MV-4-11 (cell line): Measurements from ENCODE around the gene SPECC1.
"Not testable (repeated sequence)": the region's sequence is repeated elsewhere in the genome, so short reads cannot be mapped to it uniquely, and the experiment has no call there.

ENCODE experiments used
- DNase-seq: peaks from one replicate; lab custom pipeline; 2025; lab: John Stamatoyannopoulos, UW

Gene SPECC1

DNA sequence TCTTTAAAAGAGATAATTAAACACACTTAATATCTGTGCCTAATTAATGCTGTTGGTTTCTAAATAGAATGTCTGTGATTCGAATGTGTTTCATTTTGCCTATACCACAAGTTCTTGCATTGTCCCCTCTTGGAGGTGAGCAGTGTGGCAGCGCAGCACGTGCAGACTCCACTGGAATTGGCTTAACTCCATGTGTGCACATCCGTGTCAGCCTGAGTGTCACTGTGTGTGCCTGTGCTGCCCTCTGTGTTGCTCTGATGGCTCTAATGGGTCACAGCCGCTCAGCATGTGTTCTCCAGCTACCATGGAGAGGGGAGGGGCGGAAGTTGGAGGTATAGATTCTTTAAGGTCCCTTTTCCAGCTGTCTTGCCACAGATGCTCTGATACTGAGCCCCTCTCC is 226.6 kb downstream of the SPECC1 start:
- DNase-seq = no peak

GRCh38 chr17:20236578-20237227 is 227.5 kb downstream of the SPECC1 start:
- no peak for DNase-seq

DNA sequence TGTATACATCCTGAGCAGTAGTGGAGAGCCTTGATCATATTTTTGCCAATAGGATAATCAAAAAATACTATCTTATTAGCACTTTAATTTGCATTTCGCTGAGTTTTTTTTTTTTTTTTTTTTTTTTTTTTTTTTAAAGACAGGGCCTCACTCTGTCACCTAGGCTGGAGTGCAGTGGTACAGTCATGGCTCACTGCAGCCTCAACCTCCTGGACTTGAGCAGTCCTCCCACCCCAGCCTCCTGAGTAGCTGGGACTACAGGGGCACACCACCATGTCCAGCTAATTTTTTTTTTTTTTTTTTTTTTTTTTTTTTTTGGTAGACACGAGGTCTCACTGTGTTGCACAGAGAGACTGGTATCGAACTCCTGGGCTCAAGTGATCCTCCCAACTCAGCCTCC is 230.6 kb downstream of the SPECC1 start:
- not testable (repeated sequence) for DNase-seq

GRCh38 chr17:20241855-20242254 is 232.7 kb downstream of the SPECC1 start:
- no peak for DNase-seq

GRCh38 chr17:20242271-20242670 is 233.1 kb downstream of the SPECC1 start:
- no peak for DNase-seq

GRCh38 chr17:20243524-20243923 is 234.4 kb downstream of the SPECC1 start:
- DNase-seq = no peak

- no peak for DNase-seq
Measured at GRCh38 chr17:20244671-20245070, 235.5 kb downstream of the SPECC1 start.

GRCh38 chr17:20246692-20247091 is 237.5 kb downstream of the SPECC1 start:
- no peak for DNase-seq

DNA sequence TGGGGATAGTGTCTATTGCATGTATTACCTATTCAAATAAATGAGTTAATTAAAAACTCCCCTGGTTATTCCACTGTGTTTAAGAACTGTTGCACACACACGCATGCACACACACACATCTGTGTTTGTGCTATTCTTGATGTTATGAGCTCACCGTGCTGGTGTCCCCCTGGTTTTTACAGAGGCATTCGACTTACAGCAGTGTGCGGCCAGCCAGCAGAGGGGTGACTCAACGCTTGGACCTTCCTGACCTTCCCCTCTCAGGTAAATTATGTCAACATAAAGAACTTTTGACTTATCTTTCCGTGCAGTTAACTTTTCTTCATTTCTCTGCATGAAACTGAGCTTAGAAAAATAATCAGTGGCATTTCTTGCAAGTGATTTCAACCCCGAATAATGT is 244.2 kb downstream of the SPECC1 start:
- no peak for DNase-seq

GRCh38 chr17:20254541-20254940 is 245.4 kb downstream of the SPECC1 start:
- DNase-seq = no peak

GRCh38 chr17:20256144-20256543 is 247.0 kb downstream of the SPECC1 start:
- no peak for DNase-seq

DNA sequence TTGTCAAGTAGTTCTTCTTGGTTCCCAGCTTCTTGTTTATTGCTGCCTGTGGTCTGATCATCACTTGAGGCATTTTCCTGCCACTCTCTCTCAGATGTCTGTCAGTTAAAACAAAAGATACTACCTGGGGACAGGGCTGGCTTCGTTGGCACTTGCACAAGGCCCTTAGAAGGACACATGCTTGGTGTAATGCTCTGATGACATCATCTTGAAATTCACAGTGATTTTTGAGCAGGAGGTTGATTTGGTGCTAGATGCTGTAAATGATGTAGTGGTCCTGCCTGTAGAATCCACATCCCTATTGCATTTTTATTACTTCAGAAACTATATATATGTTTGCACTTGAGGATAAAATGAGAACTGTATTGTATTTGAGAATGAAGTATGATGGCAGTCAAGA is 247.8 kb downstream of the SPECC1 start:
- no peak for DNase-seq

DNA sequence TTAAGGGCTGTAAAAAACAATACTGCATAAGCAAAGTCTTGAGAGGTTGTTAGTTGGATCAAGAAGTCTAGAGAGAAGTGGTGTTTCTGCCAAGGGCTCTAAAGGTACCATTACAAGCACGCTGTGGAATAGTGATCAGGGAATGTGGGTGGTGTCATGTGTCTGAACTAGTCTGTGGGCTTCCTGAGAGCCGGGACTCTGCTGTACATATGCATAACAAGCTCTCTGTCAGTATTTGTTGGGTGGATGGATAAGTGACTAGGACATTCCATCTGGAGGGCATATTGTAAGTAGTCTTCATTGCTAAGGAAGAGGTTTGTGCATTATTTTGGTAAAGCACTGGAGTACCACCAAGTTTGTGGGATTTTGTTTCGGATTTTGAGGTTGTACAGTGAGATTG is 248.6 kb downstream of the SPECC1 start:
- DNase-seq = no peak

- no peak for DNase-seq
Measured at GRCh38 chr17:20259668-20260067, 250.5 kb downstream of the SPECC1 start.

DNA sequence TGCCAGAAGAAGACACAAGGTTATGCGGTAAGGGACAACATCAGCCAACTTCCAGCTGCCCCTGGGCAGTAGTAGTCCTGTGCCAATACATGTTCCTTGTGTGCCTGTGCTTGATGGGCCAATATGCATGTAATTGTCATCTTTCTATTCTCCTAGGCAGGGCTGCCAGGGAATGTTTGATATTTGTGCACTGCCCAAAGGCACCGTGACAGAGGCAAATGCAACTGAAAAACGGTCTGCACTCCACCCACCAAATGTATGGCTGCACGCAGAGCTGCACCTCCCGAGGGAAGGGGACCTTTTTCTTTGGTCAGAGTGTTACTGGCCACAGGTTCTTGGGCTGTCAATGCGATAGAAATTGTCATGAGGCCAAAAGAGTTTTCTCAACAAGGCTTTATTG is 251.1 kb downstream of the SPECC1 start:
- DNase-seq = no peak

DNA sequence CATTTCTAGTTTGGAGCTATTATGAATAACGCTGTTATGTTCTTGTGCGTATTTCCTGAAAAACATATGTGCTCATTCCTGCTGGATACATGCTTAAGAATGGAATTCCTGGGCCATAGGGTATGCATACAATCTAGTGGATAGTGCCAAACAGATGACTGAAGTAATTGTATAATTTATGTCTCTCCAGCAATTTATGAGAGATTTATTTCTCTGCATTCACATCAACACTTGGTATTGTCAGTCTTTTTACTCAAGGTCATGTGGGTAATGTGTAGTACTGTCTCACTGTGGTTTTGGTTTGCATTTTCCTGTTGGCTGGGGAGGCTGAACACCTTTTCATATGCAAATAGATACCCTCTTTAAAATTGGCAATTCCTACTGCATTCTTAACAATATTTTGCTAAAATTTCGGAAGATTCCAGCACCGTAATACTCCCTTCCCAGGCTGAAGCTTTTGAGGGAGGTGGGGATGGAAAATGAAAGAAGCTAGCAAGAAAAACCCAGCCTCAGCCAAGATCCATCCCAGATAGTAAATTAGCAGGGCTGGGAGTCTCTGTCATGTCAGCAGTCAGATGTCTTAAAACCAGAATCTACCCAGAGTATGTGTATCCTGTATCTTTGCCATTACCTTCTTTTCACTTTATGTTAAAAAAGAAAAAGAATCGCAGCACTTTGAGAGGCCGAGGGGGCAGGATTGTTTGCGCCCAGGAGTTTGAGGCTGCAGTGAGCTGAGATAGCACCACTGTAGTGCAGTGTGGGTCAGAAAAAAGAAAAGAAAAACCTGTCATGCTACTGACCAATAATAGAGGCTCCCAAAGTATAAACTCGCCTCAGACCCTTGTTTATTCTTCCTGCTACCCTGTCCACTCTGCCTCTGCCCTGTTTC is 253.3 kb downstream of the SPECC1 start:
- DNase-seq = no peak

GRCh38 chr17:20263115-20263433 is 253.9 kb downstream of the SPECC1 start:
- not testable (repeated sequence) for DNase-seq

- DNase-seq = no peak
Measured at GRCh38 chr17:20263595-20263994, 254.4 kb downstream of the SPECC1 start.

DNA sequence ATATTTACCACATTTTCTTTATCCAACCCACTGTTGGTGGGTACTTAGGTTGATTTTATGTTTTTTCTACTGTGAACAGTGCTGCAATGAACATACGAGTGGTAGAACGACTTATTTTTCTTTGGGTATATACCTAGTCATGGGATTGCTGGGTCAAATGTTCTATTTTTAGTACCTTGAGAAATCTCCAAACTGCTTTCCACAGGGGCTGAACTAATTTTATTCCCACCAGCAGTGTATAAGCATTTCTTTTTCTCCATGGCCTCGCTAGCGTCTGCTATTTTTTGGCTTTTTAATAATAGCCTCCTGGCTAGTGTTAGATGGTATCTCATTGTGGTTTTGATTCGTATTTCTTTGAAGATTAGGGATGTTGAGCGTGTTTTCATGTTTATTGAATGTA is 255.8 kb downstream of the SPECC1 start:
- DNase-seq = no peak

GRCh38 chr17:20266806-20267458 is 257.8 kb downstream of the SPECC1 start:
- no peak for DNase-seq

DNA sequence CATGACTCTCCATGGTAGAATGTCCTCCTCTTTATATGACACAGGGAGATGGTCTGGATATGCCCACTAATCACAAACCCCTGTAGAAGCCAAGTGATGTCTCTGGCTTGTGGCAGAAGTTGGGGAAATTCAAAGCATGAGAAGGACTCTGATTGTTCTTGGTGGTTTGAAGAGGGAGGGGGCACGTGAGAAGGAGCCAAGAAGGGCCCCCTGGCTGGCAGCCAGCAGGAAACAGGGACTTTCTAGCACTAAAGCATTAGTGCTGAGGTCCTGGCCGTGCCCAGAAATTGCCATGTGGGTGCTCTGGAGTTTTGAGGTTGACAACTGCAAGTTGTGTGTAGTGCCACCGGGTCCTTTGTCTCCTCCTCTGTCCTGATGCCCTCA is 258.3 kb downstream of the SPECC1 start:
- DNase-seq = no peak

- DNase-seq = no peak
Measured at GRCh38 chr17:20270369-20270768, 261.2 kb downstream of the SPECC1 start.

DNA sequence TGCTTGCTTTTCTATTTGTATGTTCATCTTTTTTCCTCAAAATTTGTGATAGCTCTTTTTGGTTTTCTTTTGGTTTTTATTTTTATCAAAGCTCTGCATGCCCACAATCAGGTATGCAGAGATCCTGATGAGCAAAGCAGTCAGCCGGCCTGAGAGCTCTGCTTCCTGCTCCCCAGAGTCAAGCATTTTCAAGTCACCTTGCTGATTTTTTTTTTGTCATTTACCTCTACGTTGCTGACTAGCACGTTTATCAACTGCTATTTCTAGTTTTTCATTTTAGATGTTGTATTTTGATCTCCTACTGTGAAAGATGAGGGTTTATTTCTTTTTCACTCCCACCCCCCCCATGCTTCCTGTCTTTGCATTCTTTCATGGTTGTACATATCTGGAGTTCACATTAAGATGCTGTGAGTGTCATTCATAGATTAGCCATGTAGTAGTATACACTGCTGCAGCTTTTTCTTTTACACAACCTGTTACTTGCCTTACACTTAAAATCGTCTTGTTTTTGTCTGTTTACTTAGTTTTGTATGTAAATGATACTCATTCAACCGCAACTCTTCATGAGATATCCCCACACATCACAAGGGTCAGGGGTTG is 262.0 kb downstream of the SPECC1 start:
- DNase-seq = no peak
